GM19193 (cell line): ENCODE measurements around the gene EBP.

ENCODE experiments used
- POLR2A ChIP-seq: IDR thresholded peaks from 4 replicates; pipeline ENCODE4 v1.6.1; 2011; ENCODE audit not compliant: insufficient read depth, insufficient read length; ENCODE audit errors: extremely low read depth

EBP gene

DNA sequence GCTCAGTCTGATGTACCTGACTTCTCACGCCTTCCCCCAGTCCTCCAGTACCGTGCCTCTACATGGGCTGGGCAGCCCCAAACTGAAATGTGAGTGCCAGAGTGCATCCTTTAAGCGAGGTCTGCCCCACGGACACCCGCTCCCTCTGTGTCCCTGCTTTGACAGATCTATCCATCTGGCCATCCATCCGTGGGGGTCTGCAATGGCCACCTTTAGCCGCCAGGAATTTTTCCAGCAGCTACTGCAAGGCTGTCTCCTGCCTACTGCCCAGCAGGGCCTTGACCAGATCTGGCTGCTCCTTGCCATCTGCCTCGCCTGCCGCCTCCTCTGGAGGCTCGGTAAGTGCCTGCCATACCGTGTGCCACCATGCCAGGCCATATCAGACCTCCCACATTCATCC is 12.0 kb upstream of the EBP start:
- no peak for TF ChIP-seq POLR2A

DNA sequence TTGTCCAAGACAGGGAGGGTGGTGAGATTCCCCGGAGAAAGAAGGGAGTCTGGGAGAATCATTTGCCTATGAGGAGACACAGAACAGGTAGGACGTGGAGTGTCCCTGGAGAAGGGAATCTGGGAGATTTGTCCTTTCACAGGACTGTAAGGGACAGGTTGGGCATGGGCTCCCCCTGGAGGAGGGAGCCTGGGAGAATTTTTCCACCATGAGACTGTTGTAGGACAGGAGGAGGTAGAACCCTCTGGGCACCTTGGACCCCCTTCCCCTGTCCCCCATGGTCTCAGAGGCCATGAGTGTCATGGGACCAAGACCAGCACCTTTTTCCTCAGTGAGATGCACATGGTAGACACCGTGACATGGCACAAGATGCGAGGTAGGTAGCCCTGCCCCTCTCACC is 10.0 kb upstream of the EBP start:
- no peak for TF ChIP-seq POLR2A

DNA sequence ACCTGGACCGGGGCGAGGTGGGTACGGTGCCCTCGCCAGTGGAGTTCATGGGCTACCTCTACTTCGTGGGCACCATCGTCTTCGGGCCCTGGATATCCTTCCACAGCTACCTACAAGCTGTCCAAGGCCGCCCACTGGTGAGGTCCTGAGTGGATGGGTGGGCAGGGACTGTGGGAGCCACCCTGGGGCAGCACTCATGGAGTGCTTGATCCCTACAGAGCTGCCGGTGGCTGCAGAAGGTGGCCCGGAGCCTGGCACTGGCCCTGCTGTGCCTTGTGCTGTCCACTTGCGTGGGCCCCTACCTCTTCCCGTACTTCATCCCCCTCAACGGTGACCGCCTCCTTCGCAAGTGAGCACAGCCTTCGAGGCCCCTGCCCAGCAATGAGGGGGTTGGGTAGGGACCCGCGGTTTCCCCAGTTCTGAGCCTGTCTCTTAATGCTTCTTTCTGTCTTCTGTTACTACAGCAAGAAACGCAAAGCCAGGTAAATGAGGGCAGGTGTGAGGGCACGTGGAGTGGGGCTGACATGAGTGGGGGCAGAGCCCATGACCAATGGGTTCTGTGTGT is 9.2 kb upstream of the EBP start:
- TF ChIP-seq POLR2A = no peak

DNA sequence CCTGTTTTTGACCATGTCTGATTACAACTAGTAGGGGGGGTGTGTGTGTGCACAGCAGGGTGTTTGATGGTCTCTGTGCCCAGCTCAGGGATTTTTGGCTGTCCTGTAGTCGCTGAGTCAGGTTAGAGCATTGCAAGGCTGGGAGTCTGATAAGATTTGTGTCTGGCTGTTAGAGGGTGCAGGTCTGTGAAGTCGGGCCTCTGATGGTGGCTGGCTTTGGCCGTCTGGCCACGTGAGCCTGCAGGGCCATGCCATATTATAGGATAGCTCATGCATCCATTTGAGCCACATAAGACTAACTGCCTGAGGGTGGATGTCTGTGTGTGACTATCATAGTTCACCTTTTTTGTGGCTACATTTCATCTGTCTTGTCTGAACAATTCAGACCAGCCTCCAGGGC is 7.9 kb upstream of the EBP start:
- no peak for TF ChIP-seq POLR2A

DNA sequence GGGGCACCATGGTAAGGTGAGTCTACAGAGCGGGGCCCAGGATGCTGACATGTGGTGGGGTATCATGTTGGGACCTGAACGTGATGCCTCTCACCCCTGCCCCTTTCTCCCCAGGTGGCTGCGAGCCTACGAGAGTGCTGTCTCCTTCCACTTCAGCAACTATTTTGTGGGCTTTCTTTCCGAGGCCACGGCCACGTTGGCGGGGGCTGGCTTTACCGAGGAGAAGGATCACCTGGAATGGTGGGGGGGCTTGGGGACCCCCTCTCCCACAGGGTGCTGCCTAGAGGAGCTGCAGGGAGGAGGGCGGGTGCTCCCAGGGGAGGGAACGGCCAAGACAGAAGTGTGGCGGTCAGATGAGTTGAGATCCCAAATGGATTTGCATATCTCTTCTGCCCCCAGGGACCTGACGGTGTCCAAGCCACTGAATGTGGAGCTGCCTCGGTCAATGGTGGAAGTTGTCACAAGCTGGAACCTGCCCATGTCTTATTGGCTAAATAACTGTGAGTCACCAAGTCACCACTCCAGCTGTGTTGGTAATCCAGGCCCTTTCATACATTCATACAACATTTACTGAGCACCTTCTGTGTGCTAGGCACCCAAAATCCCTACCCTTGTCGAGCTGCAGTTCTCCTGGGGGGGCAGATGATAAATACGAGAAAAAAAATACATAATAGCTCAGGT is 7.3 kb upstream of the EBP start:
- TF ChIP-seq POLR2A = no peak

DNA sequence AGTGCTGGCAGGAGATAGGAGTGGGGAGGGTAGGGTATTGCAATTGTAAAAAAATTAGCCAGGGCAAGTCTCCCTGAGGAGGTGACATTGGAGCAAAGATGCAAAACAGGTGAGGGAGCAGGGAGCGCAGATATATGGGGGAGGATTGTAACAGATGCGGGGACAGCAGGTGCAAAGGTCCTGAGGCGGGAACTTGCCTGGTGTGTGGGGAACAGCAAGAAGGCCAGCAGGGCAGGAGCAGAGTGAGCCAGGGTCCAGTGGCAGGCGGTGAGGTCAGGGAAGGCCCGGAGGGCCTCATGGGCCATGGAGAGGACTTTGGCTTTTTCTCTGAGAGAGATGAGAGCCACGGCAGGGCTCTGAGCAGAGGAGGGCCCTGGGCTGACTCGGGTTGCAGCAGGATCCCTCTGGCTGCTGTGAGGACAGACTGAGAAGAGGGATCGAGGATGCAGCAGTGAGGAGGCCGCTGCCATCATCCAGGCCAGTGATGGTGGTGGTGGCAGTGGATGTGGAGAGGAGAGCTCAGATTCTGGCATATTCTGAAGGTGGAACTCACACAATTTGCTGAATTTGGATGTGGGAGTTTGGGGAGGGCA is 6.6 kb upstream of the EBP start:
- TF ChIP-seq POLR2A = no peak

DNA sequence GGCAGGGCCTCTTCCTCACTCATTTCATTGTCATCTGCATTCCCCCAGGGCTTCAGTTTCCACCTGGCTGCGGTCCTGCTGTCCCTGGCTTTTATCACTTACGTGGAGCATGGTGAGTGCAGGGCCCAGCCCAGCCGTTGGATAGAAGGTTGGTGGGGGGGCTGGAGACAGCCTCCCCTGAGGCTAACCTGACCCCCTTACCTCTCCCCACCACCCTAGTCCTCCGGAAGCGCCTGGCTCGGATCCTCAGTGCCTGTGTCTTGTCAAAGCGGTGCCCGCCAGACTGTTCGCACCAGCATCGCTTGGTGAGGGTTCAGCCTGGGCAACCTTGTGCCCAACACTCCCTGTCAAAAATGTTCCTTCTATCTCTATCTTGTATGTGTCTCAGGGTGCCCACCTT is 5.8 kb upstream of the EBP start:
- TF ChIP-seq POLR2A = no peak

DNA sequence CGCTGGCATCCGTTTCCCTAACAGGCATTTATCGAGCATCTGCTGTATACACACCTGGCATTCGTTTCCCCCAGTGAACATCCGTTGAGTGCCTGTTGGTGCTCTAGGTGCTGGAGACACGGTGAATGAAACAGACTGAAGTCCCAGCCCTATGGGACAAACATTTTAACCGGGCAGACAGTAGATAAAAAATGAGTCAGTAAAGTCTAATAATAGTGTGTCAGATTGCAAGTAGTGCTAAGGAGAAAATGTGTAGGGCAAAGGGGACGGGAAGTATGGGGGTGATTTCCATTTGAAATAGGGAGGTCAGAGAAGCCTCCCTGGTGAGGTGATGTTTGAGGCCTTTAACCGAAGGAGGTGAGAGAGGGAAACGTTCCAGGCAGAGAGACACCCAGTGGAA is 5.3 kb upstream of the EBP start:
- TF ChIP-seq POLR2A = no peak

DNA sequence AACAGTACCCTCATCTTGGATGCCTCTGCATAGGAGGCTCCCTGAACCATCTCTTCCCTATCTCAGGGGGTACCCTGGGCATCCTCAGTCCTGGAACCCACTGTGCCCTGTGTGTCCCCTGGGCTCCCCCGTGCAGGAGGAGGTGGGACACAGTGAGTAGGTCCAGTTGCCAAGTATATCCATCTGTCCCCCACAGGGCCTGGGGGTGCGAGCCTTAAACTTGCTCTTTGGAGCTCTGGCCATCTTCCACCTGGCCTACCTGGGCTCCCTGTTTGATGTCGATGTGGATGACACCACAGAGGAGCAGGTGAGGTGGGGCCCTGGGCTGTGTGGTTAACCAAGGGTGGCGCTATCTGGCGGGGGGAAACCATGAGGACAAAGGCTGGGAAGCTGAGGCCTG is 4.6 kb upstream of the EBP start:
- TF ChIP-seq POLR2A = no peak

DNA sequence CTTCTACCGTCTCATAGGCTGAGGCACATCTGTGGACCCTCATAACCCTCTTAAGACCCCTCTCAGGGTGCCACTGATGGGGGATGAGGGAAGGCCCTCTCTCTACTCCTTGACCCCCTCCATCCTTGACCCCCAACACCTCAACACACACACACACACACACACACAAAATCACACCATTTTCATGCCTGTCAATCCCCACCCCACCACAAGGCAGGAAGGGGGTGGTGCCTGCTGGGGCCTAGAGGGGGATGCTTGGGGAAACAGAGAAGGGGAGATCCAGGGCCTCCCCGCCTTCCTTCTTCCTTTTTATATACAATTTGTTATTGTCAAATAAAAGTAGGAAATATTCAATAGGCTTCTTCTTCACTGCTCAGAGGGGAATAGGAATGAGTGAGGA is 1.2 kb upstream of the EBP start:
- TF ChIP-seq POLR2A = no peak

DNA sequence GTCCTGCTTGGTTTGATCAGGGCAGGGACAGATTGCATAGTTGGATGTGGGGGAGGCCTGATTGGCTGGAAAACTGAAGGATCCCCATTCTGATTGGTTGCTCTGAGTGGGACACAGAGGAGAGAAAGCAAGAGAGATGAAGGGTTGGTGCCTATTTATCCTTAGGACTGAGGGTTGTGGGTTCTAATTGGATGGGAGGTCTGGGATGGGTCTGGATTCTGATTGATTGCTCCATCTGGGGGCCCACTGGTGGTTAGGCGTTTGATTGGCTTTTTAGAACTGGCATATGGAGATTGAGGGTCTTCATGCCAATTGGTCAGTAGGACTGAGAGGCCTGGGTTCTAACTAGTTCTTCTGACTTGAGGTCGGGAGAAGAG is 644 bp upstream of the EBP start:
- TF ChIP-seq POLR2A = no peak

DNA sequence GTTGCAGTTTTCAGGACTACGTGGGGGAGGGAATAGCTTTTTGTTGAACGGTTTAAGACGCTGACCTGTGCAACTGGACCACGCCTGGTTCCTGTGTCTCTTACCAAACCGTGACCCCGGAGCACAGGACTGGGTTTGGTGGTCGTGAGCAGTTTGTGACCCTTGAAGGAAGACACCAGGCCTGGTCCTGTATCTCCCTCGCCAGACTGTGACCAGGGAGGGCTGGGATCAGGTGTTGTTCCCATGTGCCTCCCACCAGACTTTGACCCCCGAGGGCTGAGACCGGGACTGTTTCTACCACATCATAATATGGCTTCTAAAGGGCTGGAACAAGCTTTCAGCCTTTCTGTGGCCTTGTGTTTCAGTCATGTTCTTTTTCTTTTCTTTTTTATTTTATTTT is 683 bp downstream of the EBP start:
- TF ChIP-seq POLR2A = no peak

DNA sequence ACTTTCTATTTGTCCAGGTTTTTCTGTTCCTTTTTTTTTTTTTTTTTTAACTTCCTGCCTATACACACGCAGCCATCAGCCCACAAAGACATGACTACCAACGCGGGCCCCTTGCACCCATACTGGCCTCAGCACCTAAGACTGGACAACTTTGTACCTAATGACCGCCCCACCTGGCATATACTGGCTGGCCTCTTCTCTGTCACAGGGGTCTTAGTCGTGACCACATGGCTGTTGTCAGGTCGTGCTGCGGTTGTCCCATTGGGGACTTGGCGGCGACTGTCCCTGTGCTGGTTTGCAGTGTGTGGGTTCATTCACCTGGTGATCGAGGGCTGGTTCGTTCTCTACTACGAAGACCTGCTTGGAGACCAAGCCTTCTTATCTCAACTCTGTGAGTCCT is 2.1 kb downstream of the EBP start:
- TF ChIP-seq POLR2A = no peak

DNA sequence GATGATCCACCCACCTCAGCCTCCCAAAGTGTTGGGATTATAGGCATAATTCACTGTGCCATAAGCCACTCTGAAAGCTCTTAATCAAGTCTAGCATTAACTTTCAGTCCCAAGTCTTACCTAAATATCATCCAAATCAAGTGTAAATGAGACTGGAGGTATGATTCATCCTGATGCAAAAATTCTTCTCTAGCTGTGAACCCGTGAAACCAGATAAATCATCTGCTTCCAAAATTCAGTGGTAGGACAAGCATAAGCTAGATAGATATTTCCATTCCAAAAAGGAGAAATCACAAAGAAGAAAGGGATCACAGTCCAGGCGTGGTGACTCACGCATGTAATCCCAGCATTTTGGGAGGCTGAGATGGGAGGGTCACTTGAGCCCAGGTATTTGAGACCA is 9.1 kb downstream of the EBP start:
- TF ChIP-seq POLR2A = no peak

DNA sequence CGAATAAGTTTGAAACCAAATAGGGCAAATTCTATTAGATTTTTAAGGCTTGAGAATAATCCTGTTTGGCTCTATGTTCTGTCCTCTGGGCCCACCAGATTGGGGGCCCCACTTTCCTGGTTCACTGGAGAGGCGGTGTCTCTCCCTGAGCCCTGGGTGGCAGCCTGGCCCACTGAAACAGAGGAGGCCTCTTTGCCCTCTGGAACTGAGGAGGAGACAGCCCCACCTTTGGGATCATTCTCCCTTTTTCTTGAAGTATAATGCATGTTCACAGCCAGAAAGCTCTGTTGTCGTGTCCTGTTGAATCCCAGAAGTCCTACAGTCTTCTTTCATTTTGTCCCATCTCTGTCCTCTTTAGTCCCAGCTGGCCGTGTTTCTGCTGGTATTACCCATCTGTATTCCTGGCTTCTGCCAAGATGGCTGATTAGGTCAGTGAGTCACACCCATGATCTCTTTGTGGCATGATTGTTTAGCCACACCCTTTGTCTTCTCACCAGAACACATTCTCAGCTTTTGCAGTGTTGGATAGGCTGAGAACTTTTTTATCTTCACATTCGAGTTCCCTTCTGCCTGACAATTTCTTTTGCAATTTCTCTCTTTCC is 9.9 kb downstream of the EBP start:
- TF ChIP-seq POLR2A = no peak

DNA sequence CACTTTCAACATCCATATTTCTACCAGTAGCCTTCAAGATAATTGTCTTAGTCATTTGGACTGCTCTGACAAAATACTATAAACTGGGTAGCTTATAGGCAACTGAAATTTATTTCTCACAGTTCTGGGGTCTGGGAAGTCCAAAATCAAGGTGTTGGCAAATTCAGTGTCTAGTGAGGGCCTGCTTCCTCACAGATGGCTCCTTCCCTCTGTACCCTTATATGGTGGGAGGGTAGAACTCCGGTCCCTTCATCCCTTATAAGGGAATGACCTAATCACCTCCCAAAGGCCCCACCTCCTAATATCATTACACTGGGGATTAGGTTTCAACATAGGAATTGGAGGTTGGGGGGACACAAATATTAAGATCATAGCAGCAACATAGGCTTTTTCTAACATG is 10.6 kb downstream of the EBP start:
- TF ChIP-seq POLR2A = no peak

DNA sequence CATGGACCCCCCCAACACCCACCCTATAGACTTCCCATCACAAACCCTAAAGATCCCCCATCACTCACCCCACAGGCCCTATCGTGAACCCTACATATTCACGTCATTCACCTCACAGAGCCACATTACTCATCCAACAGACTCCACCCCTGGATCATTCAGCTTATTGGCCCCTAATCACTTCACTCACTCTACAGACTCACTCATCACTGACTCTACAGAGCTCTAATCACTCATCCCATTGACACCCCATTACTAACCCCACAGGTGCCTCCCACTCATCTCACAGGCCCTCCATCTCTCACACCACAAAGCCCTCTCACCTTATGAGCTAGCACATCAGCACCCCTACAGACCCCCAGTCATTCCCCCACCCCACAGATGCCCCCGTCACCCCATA is 11.6 kb downstream of the EBP start:
- TF ChIP-seq POLR2A = no peak

DNA sequence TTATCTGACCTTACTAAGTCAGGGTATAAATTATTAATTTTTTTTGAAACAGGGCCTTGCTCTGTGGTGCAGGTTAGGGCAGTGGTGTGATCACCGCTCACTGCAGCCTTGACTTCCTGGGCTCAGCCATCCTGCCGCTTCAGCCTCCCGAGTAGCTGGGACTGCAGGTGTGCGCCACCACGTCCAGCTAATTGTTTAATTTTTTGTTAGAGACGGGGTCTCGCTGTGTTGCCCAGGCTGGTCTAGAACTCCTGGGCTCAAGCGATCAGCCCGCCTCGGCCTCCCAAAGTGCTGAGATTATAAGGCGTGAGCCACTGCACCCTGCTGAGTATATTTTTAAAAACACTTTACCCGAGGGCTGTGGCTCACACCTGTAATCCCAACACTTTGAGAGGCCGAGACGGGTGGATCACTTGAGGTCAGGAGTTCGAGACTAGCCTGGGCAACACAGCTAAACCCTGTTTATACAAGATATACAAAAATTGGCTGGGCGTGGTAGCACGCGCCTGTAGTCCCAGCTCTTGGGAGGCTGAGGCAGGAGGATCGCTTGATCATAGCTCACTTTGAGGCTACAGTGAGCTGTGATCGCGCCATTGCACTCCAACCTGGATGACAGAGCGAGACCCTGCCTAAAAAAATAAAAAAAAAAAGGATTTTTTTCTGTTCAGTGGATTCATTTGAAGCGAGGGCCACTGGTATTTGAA is 17.2 kb downstream of the EBP start:
- no peak for TF ChIP-seq POLR2A
